Inflammatory macrophage (primary cell): ENCODE results near the gene KMT2E.

Experiments
- DNase-seq, 2 donors: peaks; one replicate each; pipeline ENCODE4 v3.0.0-alpha.2; 2020 to 2022

Gene KMT2E

DNA sequence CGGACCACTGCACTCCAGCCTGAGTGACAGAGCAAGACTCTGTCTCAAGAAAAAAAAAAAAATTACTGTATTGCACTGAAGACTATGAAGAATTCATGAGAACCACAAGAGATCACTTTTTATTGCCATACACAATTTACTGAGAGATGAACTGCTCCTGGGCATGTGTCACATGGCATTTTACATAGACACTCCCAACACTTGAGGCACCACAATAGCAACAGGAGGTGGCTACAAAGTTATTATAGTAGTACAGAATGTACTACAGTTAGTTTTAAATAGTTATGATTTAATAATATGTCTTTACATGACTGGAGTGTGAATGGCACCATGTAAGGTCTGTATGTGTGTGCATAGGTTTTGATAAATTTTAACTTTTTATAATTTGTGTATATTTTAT is 70.6 kb downstream of the KMT2E start:
- DNase-seq = no peak

DNA sequence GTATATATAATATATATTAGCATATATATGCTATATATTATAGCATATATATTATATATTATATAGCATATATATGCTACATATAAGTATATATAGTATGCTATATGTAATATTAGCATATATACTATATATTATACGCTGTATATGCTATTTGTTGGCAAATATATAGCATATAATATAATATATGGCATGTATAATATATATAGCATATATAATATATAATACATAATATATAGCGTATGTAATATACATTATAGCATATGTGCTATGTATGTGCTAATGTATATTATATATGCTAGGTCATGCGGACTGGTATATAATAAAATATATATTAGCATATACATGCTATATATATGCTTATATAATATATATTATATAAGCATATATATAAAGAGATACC is 72.8 kb downstream of the KMT2E start:
- DNase-seq = no peak

- no peak for DNase-seq
Observed at GRCh38 chr7:105087981-105088380, 74.0 kb downstream of the KMT2E start.

DNA sequence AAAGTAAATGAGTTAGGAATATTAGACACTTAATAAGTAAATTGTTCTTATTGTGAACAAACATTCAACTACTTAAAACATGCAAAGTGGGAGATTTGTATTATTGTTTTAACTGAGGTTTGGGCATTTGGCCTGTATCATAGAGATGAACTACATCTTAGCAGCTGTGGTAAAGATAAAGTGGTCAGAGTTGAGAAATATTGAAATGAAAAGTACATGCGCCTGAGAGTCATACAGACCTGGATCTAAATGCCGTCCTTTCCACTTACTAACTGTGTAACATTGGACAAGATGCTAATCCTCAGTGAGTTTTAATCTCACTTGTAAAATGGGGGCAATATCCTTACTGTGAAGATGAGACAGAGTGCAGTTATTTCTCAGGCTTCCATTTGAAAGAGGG is 74.5 kb downstream of the KMT2E start:
- DNase-seq = no peak

DNA sequence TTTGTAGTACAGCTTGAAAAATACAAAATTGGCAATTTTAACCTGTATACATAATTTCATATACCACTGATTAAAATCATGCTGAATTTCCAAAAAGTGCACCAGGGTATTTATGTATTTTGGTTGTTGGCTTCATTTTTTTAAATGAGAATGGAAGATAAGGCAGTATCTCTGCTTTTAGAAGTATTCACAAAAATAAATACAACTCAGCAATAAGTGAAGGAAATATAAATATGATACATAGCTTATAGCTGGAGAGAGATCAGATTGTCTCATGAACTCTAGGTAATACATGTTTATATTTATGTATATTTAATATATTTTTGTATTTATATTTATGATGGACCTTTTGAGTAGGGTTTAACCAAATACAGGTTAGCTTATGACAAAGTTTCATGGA is 81.0 kb downstream of the KMT2E start:
- no peak for DNase-seq

GRCh38 chr7:105096306-105096705 is 82.3 kb downstream of the KMT2E start:
- no peak for DNase-seq

DNA sequence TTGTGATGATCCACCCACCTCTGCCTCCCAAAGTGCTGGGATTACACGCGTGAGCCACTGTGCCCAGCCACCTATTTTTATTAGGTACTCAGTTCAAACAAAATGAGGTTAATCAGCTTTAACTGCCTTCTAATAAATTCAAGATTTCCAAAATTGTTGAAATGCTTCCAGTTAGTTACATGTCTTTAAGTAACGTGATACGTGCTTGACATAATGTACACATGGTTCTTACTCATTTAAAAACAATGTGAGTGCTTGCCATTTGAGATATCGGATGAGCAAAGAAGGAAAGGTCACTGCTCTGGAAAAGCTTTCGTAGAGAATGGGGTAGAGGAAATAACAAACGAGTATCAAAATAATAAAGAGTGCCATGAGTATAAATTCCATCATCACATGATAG is 83.6 kb downstream of the KMT2E start:
- no peak for DNase-seq

- DNase-seq = no peak
Observed at GRCh38 chr7:105098863-105099515, 85.0 kb downstream of the KMT2E start.

DNA sequence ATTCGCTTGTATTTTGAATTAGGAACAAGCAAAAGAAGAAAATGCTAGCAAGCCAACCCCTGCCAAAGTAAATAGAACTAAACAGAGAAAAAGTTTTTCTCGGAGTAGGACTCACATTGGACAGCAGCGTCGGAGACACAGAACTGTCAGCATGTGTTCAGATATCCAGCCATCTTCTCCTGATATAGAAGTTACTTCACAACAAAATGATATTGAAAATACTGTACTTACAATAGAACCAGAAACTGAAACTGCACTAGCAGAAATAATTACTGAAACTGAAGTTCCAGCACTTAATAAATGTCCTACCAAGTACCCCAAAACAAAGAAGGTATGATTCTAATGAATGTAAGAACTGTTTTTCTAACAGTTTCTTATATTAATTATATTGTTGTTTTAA is 87.9 kb downstream of the KMT2E start:
- DNase-seq = no peak

DNA sequence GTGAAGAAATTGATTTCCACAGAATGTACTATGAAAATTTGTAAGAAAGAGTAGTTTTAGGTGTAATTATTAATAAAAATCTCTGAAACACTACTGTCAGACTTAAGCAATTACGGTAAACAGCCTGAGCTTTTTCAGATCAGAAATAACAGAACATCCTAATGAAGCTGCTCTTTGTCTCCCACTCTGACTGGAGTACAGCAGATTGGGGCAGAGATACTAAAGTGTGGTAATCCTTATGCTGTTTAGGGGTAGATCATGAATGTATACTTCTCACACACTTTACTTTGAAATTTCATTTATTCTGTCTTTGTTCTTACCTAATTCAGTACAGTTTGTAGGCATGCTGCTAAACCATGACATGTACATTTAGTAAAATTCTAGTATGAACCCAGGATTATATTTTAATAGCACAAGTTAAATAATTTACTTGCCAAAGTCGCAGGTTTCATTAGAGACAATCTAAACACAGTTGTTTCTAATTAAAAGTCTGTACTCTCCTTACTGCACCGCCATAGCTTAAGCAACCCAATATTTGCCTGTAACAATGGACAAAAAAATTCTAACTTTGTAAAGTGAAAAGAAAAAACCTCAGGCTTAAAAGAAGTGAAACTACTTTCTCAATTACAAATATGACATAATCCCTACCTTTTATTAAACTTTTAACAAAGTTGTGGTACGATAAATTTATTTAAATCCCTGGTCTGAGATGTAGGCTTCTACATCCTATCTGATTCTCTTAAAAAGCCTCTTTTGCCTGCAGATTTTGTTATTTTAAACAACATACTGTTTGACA is 88.8 kb downstream of the KMT2E start:
- DNase-seq = no peak

DNA sequence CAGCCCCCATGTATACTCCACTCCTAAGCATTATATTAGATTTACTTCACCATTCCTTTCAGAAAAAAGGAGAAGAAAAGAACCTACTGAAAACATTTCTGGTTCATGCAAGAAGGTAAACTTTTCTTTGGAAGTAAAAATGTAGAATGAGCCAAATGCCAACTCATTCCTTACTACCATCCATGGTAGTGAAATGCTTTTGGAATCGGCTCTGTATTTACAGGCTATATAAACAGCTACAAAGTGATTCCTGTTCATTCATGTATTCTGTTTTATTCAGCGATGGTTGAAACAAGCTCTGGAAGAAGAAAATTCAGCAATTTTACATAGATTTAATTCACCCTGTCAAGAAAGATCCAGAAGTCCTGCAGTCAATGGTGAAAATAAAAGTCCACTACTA is 91.6 kb downstream of the KMT2E start:
- DNase-seq = no peak

DNA sequence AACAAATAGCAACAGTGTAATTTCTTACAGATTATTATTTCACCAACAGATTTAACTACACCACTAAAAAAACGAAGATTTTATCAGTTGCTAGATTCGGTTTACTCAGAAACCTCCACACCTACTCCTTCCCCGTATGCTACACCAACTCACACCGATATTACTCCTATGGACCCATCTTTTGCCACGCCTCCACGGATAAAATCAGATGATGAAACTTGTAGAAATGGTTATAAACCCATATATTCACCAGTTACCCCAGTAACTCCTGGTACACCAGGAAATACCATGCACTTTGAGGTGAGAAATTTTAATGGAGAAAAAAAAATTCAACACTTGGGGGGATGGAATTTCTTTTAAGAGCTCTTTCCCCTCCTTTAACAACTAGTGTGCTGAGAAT is 92.5 kb downstream of the KMT2E start:
- no peak for DNase-seq

DNA sequence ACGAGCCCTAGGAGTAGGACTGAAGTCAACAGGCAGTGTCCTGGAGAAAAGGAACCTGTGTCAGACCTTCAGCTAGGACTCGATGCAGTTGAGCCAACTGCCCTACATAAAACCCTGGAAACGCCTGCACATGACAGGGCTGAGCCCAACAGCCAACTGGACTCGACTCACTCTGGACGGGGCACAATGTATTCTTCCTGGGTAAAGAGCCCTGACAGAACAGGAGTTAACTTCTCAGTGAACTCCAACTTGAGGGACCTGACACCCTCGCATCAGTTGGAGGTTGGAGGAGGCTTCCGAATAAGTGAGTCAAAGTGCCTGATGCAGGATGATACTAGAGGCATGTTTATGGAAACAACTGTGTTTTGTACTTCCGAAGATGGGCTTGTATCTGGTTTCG is 93.5 kb downstream of the KMT2E start:
- DNase-seq = no peak

- no peak for DNase-seq
Observed at GRCh38 chr7:105112440-105113418, 98.7 kb downstream of the KMT2E start.

DNA sequence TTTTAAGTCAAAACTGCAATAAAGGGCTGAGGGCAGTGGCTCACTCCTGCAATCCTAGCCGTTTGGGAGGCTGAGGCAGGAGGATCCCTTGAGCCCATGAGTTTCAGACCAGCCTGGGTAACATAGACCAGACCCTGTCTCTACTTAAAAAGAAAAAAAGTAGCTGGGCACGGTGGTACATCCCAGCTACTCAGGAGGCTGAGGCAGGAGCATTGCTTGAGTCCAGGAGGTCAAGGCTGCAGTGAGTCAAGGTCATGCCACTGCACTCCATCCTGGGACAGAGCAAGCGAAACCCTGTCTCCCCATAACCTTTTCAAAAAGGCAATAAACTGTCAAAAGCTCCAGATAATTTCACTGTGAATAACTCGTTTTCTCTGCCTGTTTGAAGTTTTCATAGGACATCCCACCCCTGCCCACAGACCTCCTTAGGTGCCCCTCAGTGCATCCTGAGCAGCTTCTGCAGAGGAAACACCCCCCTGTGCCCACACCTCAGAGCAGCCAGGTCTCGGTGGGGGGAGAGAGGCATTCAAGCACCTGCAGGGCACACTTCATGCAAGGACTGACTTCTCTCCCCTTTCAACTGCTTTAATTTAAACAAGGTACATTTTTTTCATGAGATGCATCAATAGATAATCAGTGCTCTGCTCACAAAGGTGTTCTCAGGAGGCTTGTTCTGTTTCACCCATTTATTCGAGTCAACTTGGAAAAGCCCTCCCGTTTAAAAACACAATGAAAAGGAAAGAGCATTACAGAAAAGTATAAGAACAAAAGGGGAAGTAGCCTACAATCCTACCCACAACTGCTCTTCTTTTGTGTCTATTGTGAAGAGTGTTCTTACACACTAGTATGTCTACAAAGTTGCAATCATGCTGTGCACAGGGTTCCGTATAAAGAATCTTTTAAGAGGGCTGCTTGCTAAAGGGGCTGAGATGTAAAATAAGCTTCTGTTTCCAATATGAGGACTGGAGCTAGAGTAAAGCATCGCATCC is 104.9 kb downstream of the KMT2E start:
- no peak for DNase-seq

GRCh38 chr7:105122619-105123018 is 108.6 kb downstream of the KMT2E start:
- no peak for DNase-seq

GRCh38 chr7:105125745-105126144 is 111.7 kb downstream of the KMT2E start:
- no peak for DNase-seq

DNA sequence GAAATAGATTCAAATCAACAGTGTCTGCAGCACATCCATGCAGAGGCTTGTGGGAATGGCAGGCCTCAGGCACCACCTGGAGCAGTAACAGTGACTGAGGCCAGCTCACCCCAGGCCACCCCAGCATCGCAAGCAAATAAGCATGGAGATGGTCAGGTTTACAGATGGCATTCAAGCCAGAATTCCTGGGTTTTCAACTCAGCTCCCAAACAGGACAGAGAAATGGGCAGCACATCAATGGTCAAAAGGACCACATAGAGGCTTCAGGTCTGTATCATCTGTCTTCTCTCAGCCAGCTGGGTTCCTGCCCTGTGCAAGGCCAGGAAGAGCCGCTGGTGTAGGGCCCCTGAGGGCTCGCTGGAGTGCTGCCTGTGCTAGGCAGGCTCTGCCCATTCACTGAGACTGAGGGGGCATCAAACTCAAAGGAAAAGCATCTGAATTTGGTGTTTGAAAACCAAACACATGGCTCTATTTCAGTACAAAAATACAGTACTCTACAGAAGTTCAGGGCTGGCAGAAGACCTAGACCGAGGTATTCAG is 112.5 kb downstream of the KMT2E start:
- no peak for DNase-seq

DNA sequence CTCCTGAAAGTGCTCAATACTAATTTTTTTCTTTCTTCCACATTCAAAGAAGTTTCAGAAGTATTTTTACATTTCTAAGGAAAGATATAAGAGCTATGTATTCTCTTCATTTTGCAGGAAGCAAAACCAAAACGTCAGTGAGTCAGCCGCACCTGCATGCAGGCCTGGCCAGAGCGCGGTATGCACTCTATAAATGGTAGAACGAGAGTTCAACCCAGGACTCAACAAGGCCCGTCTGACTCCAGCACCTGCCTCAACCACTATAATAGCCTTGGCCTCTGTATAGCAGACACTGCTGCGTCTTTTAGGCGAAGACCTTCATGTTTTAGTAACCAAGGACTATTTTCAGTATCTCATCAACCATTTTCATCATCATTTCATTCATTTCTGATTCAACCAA is 113.2 kb downstream of the KMT2E start:
- DNase-seq = no peak

DNA sequence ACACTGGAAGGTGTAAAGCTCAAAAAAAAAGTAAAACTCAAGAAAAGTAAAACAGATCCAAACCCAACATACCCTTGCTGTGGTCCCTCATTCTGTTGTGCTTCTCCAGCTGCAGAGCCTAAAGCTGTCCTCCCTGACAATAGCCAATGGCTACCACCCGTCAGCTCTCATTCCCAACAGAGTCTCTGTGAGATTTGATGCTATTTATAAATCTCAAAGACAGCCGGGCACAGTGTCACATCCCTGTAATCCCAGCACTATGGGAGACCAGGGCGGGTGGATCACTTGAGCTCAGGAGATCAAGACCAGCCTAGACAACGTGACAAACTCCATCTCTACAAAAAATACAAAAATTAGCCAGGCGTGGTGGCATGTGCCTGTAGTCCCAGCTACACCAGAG is 116.0 kb downstream of the KMT2E start:
- DNase-seq = no peak

DNA sequence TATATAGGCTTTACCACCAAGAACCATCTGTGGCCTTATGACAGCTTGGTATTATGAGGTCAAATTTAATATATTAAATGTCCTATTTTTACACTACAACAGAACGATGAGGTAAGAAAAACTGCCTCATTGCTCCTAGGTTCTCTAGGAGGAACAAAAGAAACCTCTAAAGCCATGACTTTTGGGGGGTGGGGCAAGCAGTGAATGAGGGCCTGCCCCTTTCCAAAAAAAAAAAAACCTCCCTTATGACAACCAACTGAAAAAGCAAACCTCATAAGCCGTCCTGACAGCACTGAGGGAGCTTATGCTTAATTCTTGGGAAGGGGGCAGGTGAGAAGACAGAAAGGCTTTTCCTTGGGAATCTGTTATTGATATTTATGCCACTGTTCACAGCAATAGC is 116.6 kb downstream of the KMT2E start:
- no peak for DNase-seq
